HL-60 (cell line): ENCODE data around the gene PIK3R3.

Experiments
- DNase-seq, 2 experiments: peaks; one replicate each; pipeline ENCODE4 v3.0.0-alpha.2; 2010 to 2020; ENCODE audit warnings: low read depth in 1 of 2, low spot score in 1 of 2
- H3K27ac ChIP-seq: fragments of 250-450 bp; sonication (Bioruptor Pico); replicated peaks from 2 replicates; pipeline ENCODE4 v1.5.1; 2020; ENCODE audit warnings: mild to moderate bottlenecking, moderate library complexity
- H3K27me3 ChIP-seq: fragments of 250-450 bp; sonication (Bioruptor Pico); 2 replicates; pipeline ENCODE4 v1.5.1; 2021; ENCODE audit warnings: mild to moderate bottlenecking, moderate library complexity; ENCODE audit not compliant: insufficient read depth, poor library complexity, severe bottlenecking
- H3K4me3 ChIP-seq: replicated peaks from 2 replicates; pipeline ENCODE4 v1.5.1; 2011; ENCODE audit warnings: mild to moderate bottlenecking, control low read depth, low read length; ENCODE audit not compliant: insufficient read depth
- CTCF ChIP-seq: IDR thresholded peaks from one replicate; pipeline ENCODE4 v1.5.1; 2011; ENCODE audit warnings: low read length, control low read depth, inconsistent platforms; ENCODE audit not compliant: insufficient read depth
- GABPA ChIP-seq: IDR thresholded peaks from 2 replicates; pipeline ENCODE4 v1.6.1; 2012; ENCODE audit warnings: low read depth
- POLR2AphosphoS5 ChIP-seq: IDR thresholded peaks from 2 replicates; pipeline ENCODE4 v1.6.1; 2012; ENCODE audit warnings: low read depth
- SPI1 ChIP-seq: IDR thresholded peaks from 2 replicates; pipeline ENCODE4 v1.6.1; 2012; ENCODE audit warnings: low read depth, mild to moderate bottlenecking, borderline replicate concordance
- TF ChIP-seq, protein P1 (sequence below): IDR thresholded peaks from 2 replicates; pipeline ENCODE4 v1.6.1; 2012; ENCODE audit warnings: low read depth; ENCODE audit not compliant: insufficient replicate concordance

Gene PIK3R3

DNA sequence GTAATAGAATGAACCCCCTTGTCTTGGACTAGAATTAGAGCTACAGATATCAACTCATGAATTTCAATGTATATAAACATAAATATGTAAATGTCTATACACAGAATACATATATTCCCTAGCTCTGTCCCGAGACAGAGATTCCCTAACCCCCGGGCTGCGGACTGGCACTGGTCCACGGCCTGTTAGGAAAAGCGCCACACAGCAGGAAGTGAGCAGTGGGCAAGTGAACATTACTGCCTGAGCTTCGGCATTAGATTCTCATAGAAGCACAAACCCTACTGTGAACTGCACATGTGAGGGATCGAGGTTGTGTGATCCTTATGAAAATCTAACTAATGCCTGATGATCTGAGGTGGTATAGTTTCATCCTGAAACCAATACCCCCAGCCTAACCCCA lies 51.2 kb downstream of the PIK3R3 start:
- H3K27me3 ChIP-seq: no peaks in the 10 kb centered on the region
- DNase-seq: no peak
- no peak overlapping the region for H3K27ac ChIP-seq
- H3K4me3 ChIP-seq: no peak overlapping the region
- no peak for TF ChIP-seq SPI1
- TF ChIP-seq CTCF: no peak
- no peak for TF ChIP-seq GABPA
- no peak for TF ChIP-seq POLR2AphosphoS5
- TF ChIP-seq, protein P1, sequence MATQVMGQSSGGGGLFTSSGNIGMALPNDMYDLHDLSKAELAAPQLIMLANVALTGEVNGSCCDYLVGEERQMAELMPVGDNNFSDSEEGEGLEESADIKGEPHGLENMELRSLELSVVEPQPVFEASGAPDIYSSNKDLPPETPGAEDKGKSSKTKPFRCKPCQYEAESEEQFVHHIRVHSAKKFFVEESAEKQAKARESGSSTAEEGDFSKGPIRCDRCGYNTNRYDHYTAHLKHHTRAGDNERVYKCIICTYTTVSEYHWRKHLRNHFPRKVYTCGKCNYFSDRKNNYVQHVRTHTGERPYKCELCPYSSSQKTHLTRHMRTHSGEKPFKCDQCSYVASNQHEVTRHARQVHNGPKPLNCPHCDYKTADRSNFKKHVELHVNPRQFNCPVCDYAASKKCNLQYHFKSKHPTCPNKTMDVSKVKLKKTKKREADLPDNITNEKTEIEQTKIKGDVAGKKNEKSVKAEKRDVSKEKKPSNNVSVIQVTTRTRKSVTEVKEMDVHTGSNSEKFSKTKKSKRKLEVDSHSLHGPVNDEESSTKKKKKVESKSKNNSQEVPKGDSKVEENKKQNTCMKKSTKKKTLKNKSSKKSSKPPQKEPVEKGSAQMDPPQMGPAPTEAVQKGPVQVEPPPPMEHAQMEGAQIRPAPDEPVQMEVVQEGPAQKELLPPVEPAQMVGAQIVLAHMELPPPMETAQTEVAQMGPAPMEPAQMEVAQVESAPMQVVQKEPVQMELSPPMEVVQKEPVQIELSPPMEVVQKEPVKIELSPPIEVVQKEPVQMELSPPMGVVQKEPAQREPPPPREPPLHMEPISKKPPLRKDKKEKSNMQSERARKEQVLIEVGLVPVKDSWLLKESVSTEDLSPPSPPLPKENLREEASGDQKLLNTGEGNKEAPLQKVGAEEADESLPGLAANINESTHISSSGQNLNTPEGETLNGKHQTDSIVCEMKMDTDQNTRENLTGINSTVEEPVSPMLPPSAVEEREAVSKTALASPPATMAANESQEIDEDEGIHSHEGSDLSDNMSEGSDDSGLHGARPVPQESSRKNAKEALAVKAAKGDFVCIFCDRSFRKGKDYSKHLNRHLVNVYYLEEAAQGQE: no peak

DNA sequence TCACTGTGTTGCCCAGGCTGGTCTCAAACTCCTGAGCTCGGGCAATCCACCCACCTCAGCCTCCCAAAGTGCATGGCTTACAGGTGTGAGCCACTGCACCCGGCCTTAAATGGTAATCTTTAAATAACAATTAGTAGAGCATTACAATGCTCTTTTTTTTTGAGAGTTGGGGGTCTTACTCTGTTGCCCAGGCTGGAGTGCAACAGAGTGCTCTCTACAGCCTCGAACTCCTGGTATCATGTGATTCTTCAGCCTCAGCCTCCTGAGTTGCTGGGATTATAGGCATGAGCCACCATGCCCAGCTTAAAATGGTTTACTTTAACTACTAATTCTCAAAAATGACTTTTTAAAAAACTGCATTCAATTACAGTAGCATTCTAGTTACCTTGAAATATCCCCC lies 52.2 kb downstream of the PIK3R3 start:
- H3K27me3 ChIP-seq: no peaks in the 10 kb centered on the region
- no peak overlapping the region for H3K4me3 ChIP-seq
- no peak overlapping the region for H3K27ac ChIP-seq
- no peak for DNase-seq
- TF ChIP-seq CTCF (no peak), SPI1 (no peak), POLR2AphosphoS5 (no peak), GABPA (no peak)
- TF ChIP-seq, protein P1: no peak

- Histone ChIP-seq H3K4me3 (no peak overlapping the region), H3K27ac (no peak overlapping the region), H3K27me3 (no peaks in the 10 kb centered on the region)
- TF ChIP-seq, protein P1: no peak
- TF ChIP-seq CTCF: no peak
- TF ChIP-seq GABPA: no peak
- no peak for TF ChIP-seq POLR2AphosphoS5
- no peak for TF ChIP-seq SPI1
- DNase-seq: no peak
Observed at GRCh38 chr1:46077644-46078043, 54.8 kb downstream of the PIK3R3 start.
